ENCODE data around the gene SQSTM1.
A peak's percentile ranks its signal among the peaks of the same experiment; 100 is the strongest.

SQSTM1 gene

GRCh38 chr5:179795049-179795862 is 25.4 kb upstream of the SQSTM1 start:
- peak; percentile 13 for DNase-seq

GRCh38 chr5:179795863-179796833 is 24.6 kb upstream of the SQSTM1 start:
- peak; percentile 60 for DNase-seq

GRCh38 chr5:179796877-179797608 is 23.7 kb upstream of the SQSTM1 start:
- no peak for DNase-seq

- DNase-seq = no peak
These were observed 23.0 kb upstream of the SQSTM1 start for GRCh38 chr5:179797741-179798140.

GRCh38 chr5:179798144-179798770 is 22.4 kb upstream of the SQSTM1 start:
- DNase-seq = no peak

GRCh38 chr5:179798771-179799643 is 21.7 kb upstream of the SQSTM1 start:
- no peak for DNase-seq

- DNase-seq = no peak
These were observed 21.1 kb upstream of the SQSTM1 start for GRCh38 chr5:179799644-179799973.

- DNase-seq = no peak
These were observed 20.5 kb upstream of the SQSTM1 start for GRCh38 chr5:179800071-179800695.

GRCh38 chr5:179800696-179801201 is 20.0 kb upstream of the SQSTM1 start:
- DNase-seq = no peak

GRCh38 chr5:179801304-179802206 is 19.1 kb upstream of the SQSTM1 start:
- peak; percentile 24 for DNase-seq

GRCh38 chr5:179802207-179802883 is 18.4 kb upstream of the SQSTM1 start:
- no peak for DNase-seq

- DNase-seq = peak; percentile 47
These were observed 17.6 kb upstream of the SQSTM1 start for GRCh38 chr5:179802950-179803562.

GRCh38 chr5:179803651-179804554 is 16.8 kb upstream of the SQSTM1 start:
- DNase-seq = no peak

GRCh38 chr5:179804555-179804947 is 16.2 kb upstream of the SQSTM1 start:
- DNase-seq = no peak

- DNase-seq = no peak
These were observed 15.6 kb upstream of the SQSTM1 start for GRCh38 chr5:179805070-179805528.

GRCh38 chr5:179805529-179806249 is 15.0 kb upstream of the SQSTM1 start:
- DNase-seq = no peak
